Motor neuron (in vitro differentiated cells): ENCODE data around the gene PDK4. TPM values are rescaled to one million over a fixed set of nuclear protein-coding genes. Genes with fewer than 3 reads are reported as not detected.

Source experiments
- total RNA-seq, 8 experiments: library from RNA; unstranded; fragments of 300-600 nt; gene quantifications; 2 replicates each; pipeline versions ENCODE4 v1.2.3 to v1.2.4, GENCODE V29; 2022

The PDK4 gene
- total RNA-seq, 8 experiments from 2014 or later = 0.22 to 23.2 (median 0.87) TPM; not detected in 1

Other genes starting within 250 kb of the PDK4 start
- 1 to 10 TPM in 2 of 8 experiments, under 1 TPM in 1, not detected in 5; 0.17 to 1.6 (median 1.3) TPM for gene PON3, start 200.1 kb downstream of the PDK4 start, total RNA-seq
- gene PON2, start 161.5 kb downstream of the PDK4 start, total RNA-seq = 100 to 1,000 TPM in 3 of 8 experiments, 10 to 100 TPM in 5; 24.1 to 202 (median 64.6) TPM
- gene ASB4, start 110.6 kb downstream of the PDK4 start, total RNA-seq = under 1 TPM in 4 of 8 experiments, not detected in 4; 0.13 to 0.85 (median 0.62) TPM
- 10 to 100 TPM in 3 of 8 experiments, 1 to 10 TPM in 5; 4.0 to 28.3 (median 9.2) TPM for gene DYNC1I1, start 176.0 kb upstream of the PDK4 start, total RNA-seq